Suprapubic skin (tissue), 4 donors: ENCODE measurements around the gene LMTK2. TPM values are rescaled to one million over a fixed set of nuclear protein-coding genes. Genes with fewer than 3 reads are reported as not detected.

Experiments used
- DNase-seq, 2 donors: peaks; one replicate each; pipeline ENCODE4 v3.0.0-alpha.2; 2019; ENCODE audit warnings: low spot score in 2 of 2
- H3K27ac ChIP-seq: fragments of 200-600 bp; sonication (generic); one replicate; pipeline ENCODE4 v1.5.1; 2019
- H3K27me3 ChIP-seq: fragments of 200-600 bp; sonication (generic); one replicate; pipeline ENCODE4 v1.5.1; 2019
- H3K36me3 ChIP-seq: fragments of 200-600 bp; sonication (generic); one replicate; pipeline ENCODE4 v1.5.1; 2019
- H3K4me1 ChIP-seq: fragments of 200-600 bp; sonication (generic); one replicate; pipeline ENCODE4 v1.5.1; 2019
- H3K4me3 ChIP-seq: fragments of 200-600 bp; sonication (generic); one replicate; pipeline ENCODE4 v1.5.1; 2019; ENCODE audit warnings: mild to moderate bottlenecking
- H3K9me3 ChIP-seq: fragments of 200-600 bp; sonication (generic); one replicate; pipeline ENCODE4 v1.5.1; 2019
- EP300 ChIP-seq: sonication (generic); formaldehyde crosslinking; IDR thresholded peaks from one replicate; pipeline ENCODE4 v1.6.1; 2017; ENCODE audit warnings: antibody characterized with exemption
- POLR2A ChIP-seq, 2 donors: fragments of 450-650 bp; IDR thresholded peaks; one replicate each; pipeline ENCODE4 v1.6.1; 2017; ENCODE audit warnings: antibody characterized with exemption in 2 of 2, mild to moderate bottlenecking in 2 of 2, moderate library complexity in 2 of 2
- POLR2AphosphoS5 ChIP-seq, 3 donors: sonication (generic); formaldehyde crosslinking; IDR thresholded peaks; one replicate each; pipeline ENCODE4 v1.6.1; 2017; ENCODE audit warnings: antibody characterized with exemption in 3 of 3
- WGBS: methylation state at CpG from one replicate; pipeline ENCODE4 v1.1.5; 2018; 5-methylcytosine and 5-hydroxymethylcytosine counted together
- total RNA-seq, 4 donors: library from RNA; depleted of rRNA; stranded (reverse); fragments of >200 nt; gene quantifications; one replicate each; pipeline ENCODE4 v1.1.0, GENCODE V29; 2016
- TF ChIP-seq, protein P1 (sequence below), 2 donors: fragments of 200-600 bp in 1 of 2; fragments of 450-650 bp in 1 of 2; sonication (generic) in 1 of 2; IDR thresholded peaks; one replicate each; pipeline ENCODE4 v1.5.1; 2016 to 2019; ENCODE audit warnings: antibody characterized with exemption in 2 of 2, mild to moderate bottlenecking in 1 of 2, moderate library complexity in 1 of 2

The LMTK2 gene
- total RNA-seq, 4 donors from 2014 or later: 34.0 to 45.1 (median 39.8) TPM

DNA sequence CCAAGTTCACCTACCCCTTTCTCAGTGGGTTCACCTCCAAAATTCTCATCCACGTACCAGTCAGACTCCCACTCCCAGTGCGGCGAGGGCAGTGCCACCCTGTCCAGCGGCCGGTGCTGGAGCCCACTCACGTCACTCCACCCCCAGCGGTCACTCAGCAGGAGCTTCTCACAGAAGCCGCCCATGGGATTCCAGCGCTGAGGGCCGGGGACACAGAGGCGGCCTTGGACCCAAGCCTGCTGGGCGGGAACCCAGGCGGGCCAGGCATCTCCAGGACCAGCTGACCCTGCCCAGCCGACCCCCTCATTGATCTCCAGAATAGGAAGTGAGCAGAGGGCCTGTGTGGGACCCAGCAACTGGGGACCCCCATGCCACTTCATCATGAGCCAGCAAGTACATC lies 138.2 kb downstream of the LMTK2 start:
- H3K4me3 ChIP-seq: no peak overlapping the region
- H3K27ac ChIP-seq: no peak overlapping the region
- H3K9me3 ChIP-seq: no peaks in the 10 kb centered on the region
- no peak for DNase-seq
- H3K27me3 ChIP-seq: no peaks in the 10 kb centered on the region
- 100% methylated on average over 2 of the region's 14 CpGs for WGBS
- H3K36me3 ChIP-seq: peaks cover 42% of the 10 kb centered on the region
- TF ChIP-seq POLR2A (IDR thresholded peaks at IDR 0.05) (no peak), EP300 (no peak), POLR2AphosphoS5 (IDR thresholded peaks at IDR 0.05) (no peak)
- TF ChIP-seq, protein P1, sequence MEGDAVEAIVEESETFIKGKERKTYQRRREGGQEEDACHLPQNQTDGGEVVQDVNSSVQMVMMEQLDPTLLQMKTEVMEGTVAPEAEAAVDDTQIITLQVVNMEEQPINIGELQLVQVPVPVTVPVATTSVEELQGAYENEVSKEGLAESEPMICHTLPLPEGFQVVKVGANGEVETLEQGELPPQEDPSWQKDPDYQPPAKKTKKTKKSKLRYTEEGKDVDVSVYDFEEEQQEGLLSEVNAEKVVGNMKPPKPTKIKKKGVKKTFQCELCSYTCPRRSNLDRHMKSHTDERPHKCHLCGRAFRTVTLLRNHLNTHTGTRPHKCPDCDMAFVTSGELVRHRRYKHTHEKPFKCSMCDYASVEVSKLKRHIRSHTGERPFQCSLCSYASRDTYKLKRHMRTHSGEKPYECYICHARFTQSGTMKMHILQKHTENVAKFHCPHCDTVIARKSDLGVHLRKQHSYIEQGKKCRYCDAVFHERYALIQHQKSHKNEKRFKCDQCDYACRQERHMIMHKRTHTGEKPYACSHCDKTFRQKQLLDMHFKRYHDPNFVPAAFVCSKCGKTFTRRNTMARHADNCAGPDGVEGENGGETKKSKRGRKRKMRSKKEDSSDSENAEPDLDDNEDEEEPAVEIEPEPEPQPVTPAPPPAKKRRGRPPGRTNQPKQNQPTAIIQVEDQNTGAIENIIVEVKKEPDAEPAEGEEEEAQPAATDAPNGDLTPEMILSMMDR (IDR thresholded peaks at IDR 0.05): no peak
- peaks cover 3% of the 10 kb centered on the region for H3K4me1 ChIP-seq

DNA sequence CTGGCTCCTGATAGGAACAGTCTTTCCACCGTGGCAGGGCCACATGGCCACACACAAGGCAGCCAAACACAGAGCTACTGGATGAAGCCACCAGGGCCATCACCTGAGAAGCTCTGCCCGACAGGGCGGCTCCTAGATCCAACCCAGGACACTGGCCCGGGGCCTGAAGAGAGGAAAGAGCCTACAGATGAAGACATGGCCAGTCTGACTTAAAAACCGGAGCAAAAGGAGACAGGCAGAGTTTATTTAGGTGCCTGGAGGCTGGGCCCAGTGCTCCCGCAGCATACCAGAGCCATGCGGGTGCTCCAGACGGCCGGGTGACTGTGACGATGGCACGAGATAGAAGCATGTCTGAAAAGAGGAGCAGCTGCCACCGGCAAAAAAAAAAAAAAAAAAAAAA lies 141.5 kb downstream of the LMTK2 start:
- WGBS: 96% methylated on average over 12 of the region's 12 CpGs
- no peak for DNase-seq
- H3K36me3 ChIP-seq: peaks cover 18% of the 10 kb centered on the region
- peaks cover 30% of the 10 kb centered on the region for H3K4me1 ChIP-seq
- no peak overlapping the region for H3K27ac ChIP-seq
- H3K9me3 ChIP-seq: no peaks in the 10 kb centered on the region
- H3K27me3 ChIP-seq: no peaks in the 10 kb centered on the region
- TF ChIP-seq POLR2AphosphoS5 (IDR thresholded peaks at IDR 0.05): no peak
- no peak for TF ChIP-seq EP300
- TF ChIP-seq, protein P1 (IDR thresholded peaks at IDR 0.05): no peak
- no peak for TF ChIP-seq POLR2A (IDR thresholded peaks at IDR 0.05)
- no peak overlapping the region for H3K4me3 ChIP-seq

DNA sequence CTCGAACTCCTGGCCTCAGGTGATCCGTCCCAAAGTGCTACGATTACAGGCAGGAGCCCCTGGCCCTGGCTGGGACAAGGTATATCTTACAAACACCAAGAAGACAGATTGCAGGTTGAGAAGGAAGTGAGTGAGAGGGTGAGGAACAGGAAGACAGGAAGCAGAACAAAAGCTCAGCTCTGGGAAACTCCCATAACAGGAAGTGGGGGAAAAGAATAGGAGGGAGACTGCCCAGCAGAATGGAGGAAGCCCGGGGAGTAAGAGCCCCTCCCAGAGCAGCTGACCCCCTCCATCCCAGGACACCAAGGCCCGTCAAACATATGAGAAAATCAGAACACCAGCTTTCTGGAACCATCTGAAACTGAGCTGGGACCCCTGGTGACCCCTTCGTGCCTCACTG lies 142.4 kb downstream of the LMTK2 start:
- H3K9me3 ChIP-seq: no peaks in the 10 kb centered on the region
- H3K4me1 ChIP-seq: peaks cover 31% of the 10 kb centered on the region
- DNase-seq: no peak
- H3K27me3 ChIP-seq: no peaks in the 10 kb centered on the region
- H3K27ac ChIP-seq: no peak overlapping the region
- TF ChIP-seq POLR2AphosphoS5 (IDR thresholded peaks at IDR 0.05) (no peak), POLR2A (IDR thresholded peaks at IDR 0.05) (no peak)
- TF ChIP-seq, protein P1 (IDR thresholded peaks at IDR 0.05): no peak
- WGBS: 75% methylated on average over 6 of the region's 6 CpGs
- peaks cover 9% of the 10 kb centered on the region for H3K36me3 ChIP-seq
- no peak overlapping the region for H3K4me3 ChIP-seq

DNA sequence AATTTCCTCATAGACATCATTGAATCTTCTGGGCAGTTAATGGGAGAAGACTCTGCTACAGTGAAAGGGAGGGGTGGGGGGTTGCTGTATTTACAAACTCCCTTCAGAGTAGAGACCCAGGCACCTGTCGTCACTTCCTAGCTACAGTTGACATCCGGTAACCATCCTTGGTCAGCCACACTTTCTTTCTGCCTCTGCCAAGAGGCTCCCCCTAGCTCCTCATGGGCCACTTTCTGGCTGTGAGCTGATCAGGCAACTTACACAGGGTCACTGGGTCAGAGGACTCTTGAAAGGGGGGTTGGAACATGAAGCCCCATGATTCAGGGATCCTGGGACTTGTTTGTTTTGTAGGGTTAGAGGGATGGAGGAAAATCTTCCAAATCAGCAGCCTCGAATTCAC lies 144.1 kb downstream of the LMTK2 start:
- 68% methylated on average over 3 of the region's 3 CpGs for WGBS
- H3K4me1 ChIP-seq: peaks cover 28% of the 10 kb centered on the region
- peak overlapping the region; percentile 94 for H3K4me3 ChIP-seq

DNA sequence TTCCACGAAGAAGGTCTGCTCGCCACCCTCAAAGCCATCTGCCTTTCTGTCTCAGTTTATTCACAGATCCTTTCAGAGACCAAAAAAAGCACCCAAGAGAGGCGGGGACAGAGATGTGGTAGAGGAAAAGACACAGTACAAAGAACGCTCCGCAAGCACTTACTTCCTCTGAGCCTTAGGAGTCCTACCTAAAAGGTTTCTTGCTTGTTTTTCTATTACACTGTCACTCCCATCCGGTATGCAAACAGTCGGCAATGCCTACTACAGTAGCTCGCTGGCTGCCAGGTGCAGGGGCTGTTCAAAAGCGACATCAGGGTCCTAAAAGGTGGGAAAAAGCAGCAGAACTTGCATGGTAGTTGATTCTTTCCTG lies 144.6 kb downstream of the LMTK2 start:
- Histone ChIP-seq H3K9me3 (no peaks in the 10 kb centered on the region), H3K4me3 (peak overlapping the region; percentile 94), H3K36me3 (no peaks in the 10 kb centered on the region), H3K4me1 (peaks cover 28% of the 10 kb centered on the region), H3K27me3 (no peaks in the 10 kb centered on the region), H3K27ac (peak overlapping the region; percentile 87)
- TF ChIP-seq POLR2AphosphoS5 (IDR thresholded peaks at IDR 0.05) (no peak), POLR2A (IDR thresholded peaks at IDR 0.05) (no peak), EP300 (no peak)
- TF ChIP-seq, protein P1 (IDR thresholded peaks at IDR 0.05): no peak
- no peak for DNase-seq
- WGBS: 19% methylated on average over 9 of the region's 9 CpGs

More for the DNA sequence above, 144.1 kb downstream of the LMTK2 start:
- no peak for DNase-seq
- Histone ChIP-seq H3K27me3 (no peaks in the 10 kb centered on the region), H3K36me3 (no peaks in the 10 kb centered on the region), H3K27ac (peak overlapping the region; percentile 87), H3K9me3 (no peaks in the 10 kb centered on the region)
- TF ChIP-seq POLR2AphosphoS5 (IDR thresholded peaks at IDR 0.05) (no peak), POLR2A (IDR thresholded peaks at IDR 0.05) (no peak), EP300 (no peak)
- TF ChIP-seq, protein P1 (IDR thresholded peaks at IDR 0.05): no peak
